HUES64 (cell line): Measurements from ENCODE around the gene MPV17L2.
A peak's percentile ranks its signal among the peaks of the same experiment; 100 is the strongest.
"Not testable (repeated sequence)": the region's sequence is repeated elsewhere in the genome, so short reads cannot be mapped to it uniquely, and the experiment has no call there.

ENCODE experiments used
- H3K27ac ChIP-seq: 2 replicates; pipeline ENCODE4 v1.7.0; 2013; ENCODE audit warnings: low read depth, low read length, inconsistent platforms
- H3K27me3 ChIP-seq: 2 replicates; pipeline ENCODE4 v1.6.1; 2013; ENCODE audit warnings: mild to moderate bottlenecking, low read length; ENCODE audit not compliant: insufficient read depth
- H3K36me3 ChIP-seq: 2 replicates; pipeline ENCODE4 v1.6.1; 2013; ENCODE audit warnings: mild to moderate bottlenecking, low read length; ENCODE audit not compliant: insufficient read depth
- H3K4me1 ChIP-seq: 2 replicates; pipeline ENCODE4 v1.6.1; 2013; ENCODE audit warnings: mild to moderate bottlenecking, low read length, moderate library complexity; ENCODE audit not compliant: insufficient read depth
- H3K4me3 ChIP-seq: 2 replicates; pipeline ENCODE4 v1.5.1; 2013; ENCODE audit warnings: mild to moderate bottlenecking, low read length, moderate library complexity
- H3K9ac ChIP-seq: 2 replicates; pipeline ENCODE4 v1.6.1; 2013; ENCODE audit warnings: mild to moderate bottlenecking, low read depth, low read length
- H3K9me3 ChIP-seq: 2 replicates; pipeline ENCODE4 v1.6.1; 2013; ENCODE audit warnings: low read depth, low read length; ENCODE audit not compliant: insufficient read depth
- WGBS: fragments of 150-250, 120-280 bp; methylation state at CpG from one replicate; pipeline ENCODE4 v1.1.7; 2013; ENCODE audit warnings: missing lambda C conversion rate; 5-methylcytosine and 5-hydroxymethylcytosine counted together

The MPV17L2 gene

DNA sequence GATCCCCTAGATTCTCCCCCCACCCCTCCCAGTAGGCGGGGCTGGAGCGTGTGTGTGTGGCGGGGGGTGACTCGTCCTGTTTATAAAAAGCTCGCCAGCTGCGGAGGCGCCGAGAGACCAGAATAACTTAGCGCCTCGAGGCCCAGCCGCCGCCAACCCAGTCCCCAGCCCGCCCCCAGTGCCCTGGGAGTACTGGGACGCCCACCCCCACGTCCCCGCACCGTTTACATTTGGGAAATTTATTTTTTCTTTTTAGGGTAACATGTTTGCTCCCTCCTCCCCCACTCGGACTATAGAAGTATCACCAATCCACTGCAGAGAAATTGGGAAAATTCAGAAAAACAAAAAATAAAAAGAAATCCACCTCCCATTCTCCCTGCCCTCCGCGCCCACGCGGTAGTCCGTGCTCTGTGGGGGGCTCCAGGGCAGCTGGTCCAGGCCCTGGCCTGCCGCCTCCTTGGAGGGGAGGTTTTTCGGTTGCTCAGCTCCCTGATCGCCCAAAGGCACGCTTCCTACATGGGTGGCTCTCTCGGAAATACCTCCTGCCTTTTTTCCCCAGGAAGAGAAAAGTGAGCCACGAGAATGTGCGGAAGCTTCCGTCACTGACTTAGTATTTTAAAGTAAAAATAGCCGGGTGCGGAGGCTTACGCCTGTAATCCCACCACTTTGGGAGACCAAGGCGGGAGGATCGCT is 12.3 kb downstream of the MPV17L2 start:
- H3K9ac ChIP-seq: peak overlapping the region; percentile 74
- peaks cover 10% of the 10 kb centered on the region; the same call in 1 of the 2 replicates for H3K36me3 ChIP-seq
- peak overlapping the region; percentile 97 for H3K27ac ChIP-seq
- H3K9me3 ChIP-seq: no peaks in the 10 kb centered on the region
- peaks cover 9% of the 10 kb centered on the region; the same call in 1 of the 2 replicates for H3K4me1 ChIP-seq
- peaks cover 7% of the 10 kb centered on the region; the same call in 1 of the 2 replicates for H3K27me3 ChIP-seq
- 13% methylated on average over 29 of the region's 36 CpGs for WGBS
- H3K4me3 ChIP-seq: peak overlapping the region; percentile 72

DNA sequence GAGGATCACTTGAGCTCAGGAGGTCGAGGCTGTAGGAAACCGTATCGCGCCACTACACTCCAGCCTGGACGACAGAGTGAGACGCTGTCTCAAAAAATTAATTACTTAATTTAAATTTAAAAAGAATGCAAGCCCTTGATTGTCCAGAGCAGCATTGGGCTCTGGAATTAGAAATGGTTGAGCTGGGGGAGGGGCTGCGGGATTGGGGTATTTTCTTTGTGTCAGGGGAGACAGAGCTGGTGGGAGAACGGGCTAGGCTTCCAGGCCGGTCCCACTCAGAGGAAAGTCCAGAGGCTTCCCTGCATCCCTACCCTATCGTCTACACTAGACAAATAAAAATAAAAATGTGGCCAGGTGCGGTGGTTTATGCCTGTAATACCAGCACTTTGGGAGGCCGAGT is 13.0 kb downstream of the MPV17L2 start:
- H3K4me3 ChIP-seq: peak overlapping the region; percentile 72
- peaks cover 9% of the 10 kb centered on the region; the same call in 1 of the 2 replicates for H3K4me1 ChIP-seq
- WGBS: 86% methylated on average over 10 of the region's 12 CpGs
- no peaks in the 10 kb centered on the region for H3K9me3 ChIP-seq
- H3K36me3 ChIP-seq: peaks cover 10% of the 10 kb centered on the region; the same call in 1 of the 2 replicates
- peak overlapping the region; percentile 97; the same call in 1 of the 2 replicates for H3K27ac ChIP-seq
- H3K9ac ChIP-seq: peak overlapping the region; percentile 74; the same call in 1 of the 2 replicates
- peaks cover 7% of the 10 kb centered on the region; the same call in 1 of the 2 replicates for H3K27me3 ChIP-seq

DNA sequence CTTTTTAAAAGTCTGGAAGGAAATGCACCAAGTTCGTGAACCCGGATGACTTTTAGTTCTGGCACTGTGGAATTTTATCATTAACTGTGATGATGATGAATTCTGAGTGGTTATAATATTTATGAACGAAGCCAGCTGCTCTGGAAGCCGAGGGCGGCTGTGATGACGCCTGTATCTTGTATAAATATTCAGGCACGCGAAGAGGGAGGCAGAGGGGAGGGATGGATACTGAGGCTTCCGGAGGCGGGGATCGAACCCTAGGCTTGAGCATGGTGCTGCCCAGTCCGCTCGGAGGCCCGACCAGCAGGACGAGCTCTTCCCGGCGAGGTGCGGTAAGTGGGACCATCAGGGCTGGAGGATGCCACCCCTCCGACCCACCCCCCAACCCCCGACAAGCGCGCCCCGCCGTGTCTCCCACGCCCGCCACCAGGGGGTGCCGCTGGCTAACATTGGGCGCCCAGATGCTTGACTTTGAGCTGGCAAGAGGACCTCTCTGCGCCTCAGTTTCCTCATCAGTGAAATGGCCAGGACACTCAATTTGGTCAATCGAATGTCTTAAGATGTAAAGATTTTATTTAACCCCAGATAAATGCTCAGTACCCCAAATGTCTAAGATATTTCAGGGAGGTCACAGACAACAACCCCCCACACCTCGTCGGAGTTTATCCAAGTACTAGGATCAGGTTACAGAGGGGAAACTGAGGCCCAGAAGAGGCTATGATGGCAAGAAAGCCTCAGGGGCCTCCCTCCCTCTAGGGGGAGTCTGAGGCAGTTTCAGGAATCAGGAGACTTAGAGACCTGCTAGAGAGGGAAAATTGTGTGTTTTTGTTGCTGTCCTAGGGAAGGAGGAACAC is 15.3 kb downstream of the MPV17L2 start:
- Histone ChIP-seq H3K36me3 (no peaks in the 10 kb centered on the region), H3K27me3 (peaks cover 2% of the 10 kb centered on the region; the same call in 1 of the 2 replicates), H3K4me3 (no peak overlapping the region), H3K9me3 (no peaks in the 10 kb centered on the region), H3K9ac (no peak overlapping the region), H3K4me1 (peaks cover 9% of the 10 kb centered on the region; the same call in 1 of the 2 replicates), H3K27ac (no peak overlapping the region)
- 44% methylated on average over 30 of the region's 32 CpGs for WGBS

DNA sequence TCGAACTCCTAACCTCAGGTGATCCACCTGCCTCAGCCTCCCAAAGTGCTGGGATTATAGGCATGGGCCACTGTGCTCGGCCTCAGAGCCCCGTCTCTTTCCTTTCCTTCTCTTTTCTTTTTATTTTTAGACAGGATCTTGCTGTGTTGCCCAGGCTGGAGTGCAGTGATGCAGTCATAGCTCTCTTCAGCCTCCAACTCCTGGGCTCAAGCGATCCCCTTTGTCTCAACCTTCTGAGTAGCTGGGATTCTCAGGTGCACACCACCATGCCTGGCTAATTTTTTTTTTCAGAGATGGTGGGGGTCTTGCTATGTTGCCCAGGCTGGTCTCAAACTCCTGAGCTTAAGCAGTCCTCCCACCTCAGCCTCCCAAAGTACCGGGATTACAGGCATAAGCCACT is 16.9 kb downstream of the MPV17L2 start:
- 90% methylated on average over 5 of the region's 5 CpGs for WGBS
- H3K4me3 ChIP-seq, H3K27me3 ChIP-seq: not testable (repeated sequence)

DNA sequence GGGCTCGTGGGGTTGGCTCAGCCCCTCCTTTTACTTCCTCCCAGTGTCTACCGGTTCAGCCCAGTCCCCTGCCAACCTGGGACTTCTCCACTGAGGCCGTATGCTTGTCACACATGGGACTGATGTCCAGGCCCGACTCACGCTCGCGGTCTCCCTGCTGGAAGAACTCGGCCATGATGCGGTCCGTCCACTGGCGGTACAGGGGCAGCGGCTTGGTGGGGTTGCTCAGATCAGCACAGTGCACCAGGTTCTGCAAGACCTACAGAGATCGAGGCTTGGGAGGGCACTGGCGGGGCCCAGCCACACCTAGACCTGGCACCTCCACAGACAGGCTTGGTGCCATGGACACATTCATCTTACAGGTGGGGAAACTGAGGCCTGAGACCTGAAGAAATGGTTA is 18.7 kb downstream of the MPV17L2 start:
- WGBS: 91% methylated on average over 14 of the region's 14 CpGs
- Histone ChIP-seq H3K36me3 (no peaks in the 10 kb centered on the region), H3K9ac (no peak overlapping the region)

More for the DNA sequence above, 16.9 kb downstream of the MPV17L2 start:
- not testable (repeated sequence) for H3K4me1 ChIP-seq, H3K9ac ChIP-seq, H3K36me3 ChIP-seq, H3K9me3 ChIP-seq, H3K27ac ChIP-seq

DNA sequence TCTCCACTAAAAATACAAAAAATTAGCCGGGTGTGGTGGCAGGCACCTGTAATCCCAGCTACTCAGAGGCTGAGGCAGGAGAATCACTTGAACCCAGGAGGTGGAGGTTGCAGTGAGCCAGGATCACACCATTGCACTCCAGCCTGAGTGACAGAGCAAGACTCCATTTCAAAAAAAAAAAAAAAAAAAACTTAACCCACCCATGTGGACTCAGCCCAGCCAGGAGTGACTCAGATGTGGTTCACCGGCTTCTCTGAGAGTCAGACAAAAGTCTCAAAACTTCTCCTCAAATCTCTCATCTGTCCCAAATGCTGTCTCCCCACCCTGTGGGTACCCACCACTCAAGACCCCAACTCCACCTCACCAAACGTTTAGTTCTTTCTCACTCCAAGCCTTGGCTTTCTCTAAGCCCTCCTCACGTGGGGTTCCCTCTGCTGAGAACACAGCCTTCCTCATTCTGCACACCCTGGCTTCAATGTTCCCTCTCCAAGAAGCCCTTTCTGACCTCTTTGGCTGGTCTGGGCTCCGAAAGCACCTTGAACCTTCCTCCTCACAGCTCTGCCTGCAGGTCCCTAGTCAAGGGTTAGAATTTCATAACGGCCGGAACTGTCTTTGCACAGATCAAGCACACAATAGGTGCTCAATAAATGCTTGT is 21.9 kb downstream of the MPV17L2 start:
- Histone ChIP-seq H3K27ac (no peak overlapping the region), H3K9ac (no peak overlapping the region), H3K27me3 (no peaks in the 10 kb centered on the region), H3K9me3 (no peaks in the 10 kb centered on the region), H3K4me1 (no peaks in the 10 kb centered on the region; the same call in 1 of the 2 replicates), H3K4me3 (no peak overlapping the region), H3K36me3 (no peaks in the 10 kb centered on the region)
- WGBS: 79% methylated on average over 7 of the region's 7 CpGs

More for the DNA sequence above, 18.7 kb downstream of the MPV17L2 start:
- no peaks in the 10 kb centered on the region for H3K9me3 ChIP-seq
- H3K27me3 ChIP-seq: no peaks in the 10 kb centered on the region
- H3K27ac ChIP-seq: no peak overlapping the region
- H3K4me1 ChIP-seq: 0 out of 2 replicates have a peak, but pooled peaks cover 3% of the 10 kb centered on the region
- no peak overlapping the region for H3K4me3 ChIP-seq

DNA sequence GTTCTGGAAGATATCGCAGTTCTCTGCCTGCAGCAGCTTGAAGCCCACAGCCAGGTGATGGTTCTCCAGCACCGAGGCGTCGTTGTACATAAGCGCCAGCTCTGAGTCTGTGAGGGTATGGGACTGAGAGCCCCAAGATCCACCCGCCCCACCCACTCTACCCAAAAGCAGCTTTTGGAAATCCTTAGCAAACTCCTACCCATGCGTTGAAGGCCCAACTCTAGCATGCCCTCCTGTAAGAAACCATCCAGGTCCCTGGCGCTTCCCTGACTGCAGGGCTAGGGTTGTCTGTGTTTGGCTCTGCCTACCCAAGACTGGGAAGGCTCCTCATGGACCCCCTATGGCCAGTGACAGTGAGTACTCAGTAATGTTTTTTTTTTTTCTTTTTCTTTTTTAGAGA is 23.8 kb downstream of the MPV17L2 start:
- Histone ChIP-seq H3K4me1 (no peaks in the 10 kb centered on the region; the same call in 1 of the 2 replicates), H3K36me3 (no peaks in the 10 kb centered on the region), H3K27ac (no peak overlapping the region), H3K4me3 (no peak overlapping the region), H3K9ac (no peak overlapping the region), H3K27me3 (no peaks in the 10 kb centered on the region), H3K9me3 (no peaks in the 10 kb centered on the region)
- WGBS: 92% methylated on average over 8 of the region's 8 CpGs

DNA sequence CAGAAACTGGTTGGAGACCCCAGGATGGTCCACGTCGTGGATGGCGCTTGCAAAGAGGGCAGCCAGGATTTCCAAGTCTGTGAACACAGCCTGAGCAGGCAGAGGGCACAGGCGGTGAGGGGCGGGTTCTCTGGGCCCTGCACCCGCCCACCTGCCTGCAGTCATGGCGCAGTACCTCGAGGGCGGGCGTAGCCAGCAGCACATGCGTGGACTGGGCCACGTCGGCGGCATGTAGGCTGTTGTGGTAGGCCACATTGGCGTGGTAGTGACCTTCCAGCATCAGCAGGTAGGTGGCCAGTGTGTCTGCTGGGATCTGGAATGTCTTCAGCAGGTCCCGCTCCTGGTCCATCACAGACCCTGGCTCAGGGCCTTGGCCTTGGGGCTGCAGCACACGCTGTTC is 25.1 kb downstream of the MPV17L2 start:
- H3K27ac ChIP-seq: no peak overlapping the region
- H3K4me3 ChIP-seq: no peak overlapping the region
- no peaks in the 10 kb centered on the region for H3K27me3 ChIP-seq
- no peak overlapping the region for H3K9ac ChIP-seq
- no peaks in the 10 kb centered on the region for H3K36me3 ChIP-seq
- WGBS: 91% methylated on average over 17 of the region's 17 CpGs
- H3K4me1 ChIP-seq: no peaks in the 10 kb centered on the region; the same call in 1 of the 2 replicates
- no peaks in the 10 kb centered on the region for H3K9me3 ChIP-seq

DNA sequence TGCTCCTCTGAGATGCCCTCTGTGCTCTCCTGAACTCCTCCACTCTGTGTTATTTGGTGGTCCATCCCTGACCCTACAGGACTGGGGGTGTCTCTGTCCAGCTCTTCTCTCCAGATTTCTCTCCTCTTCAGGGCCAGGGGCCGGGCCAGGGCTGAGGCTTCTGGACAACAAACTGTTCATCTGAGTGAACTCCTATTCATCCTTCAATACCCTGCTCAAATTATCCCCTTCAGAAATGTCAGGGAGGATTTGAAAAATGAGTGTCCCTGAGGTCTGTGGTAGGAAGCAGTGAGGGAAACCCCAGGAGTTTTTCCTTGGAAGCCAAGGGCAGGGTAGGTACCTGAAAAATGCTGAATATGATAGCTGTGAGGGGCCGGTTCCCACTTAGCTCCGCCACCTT is 25.6 kb downstream of the MPV17L2 start:
- Histone ChIP-seq H3K27ac (no peak overlapping the region), H3K36me3 (no peaks in the 10 kb centered on the region), H3K9me3 (no peaks in the 10 kb centered on the region), H3K27me3 (no peaks in the 10 kb centered on the region), H3K4me1 (no peaks in the 10 kb centered on the region; the same call in 1 of the 2 replicates), H3K4me3 (no peak overlapping the region), H3K9ac (no peak overlapping the region)
- 92% methylated on average over 2 of the region's 3 CpGs for WGBS

DNA sequence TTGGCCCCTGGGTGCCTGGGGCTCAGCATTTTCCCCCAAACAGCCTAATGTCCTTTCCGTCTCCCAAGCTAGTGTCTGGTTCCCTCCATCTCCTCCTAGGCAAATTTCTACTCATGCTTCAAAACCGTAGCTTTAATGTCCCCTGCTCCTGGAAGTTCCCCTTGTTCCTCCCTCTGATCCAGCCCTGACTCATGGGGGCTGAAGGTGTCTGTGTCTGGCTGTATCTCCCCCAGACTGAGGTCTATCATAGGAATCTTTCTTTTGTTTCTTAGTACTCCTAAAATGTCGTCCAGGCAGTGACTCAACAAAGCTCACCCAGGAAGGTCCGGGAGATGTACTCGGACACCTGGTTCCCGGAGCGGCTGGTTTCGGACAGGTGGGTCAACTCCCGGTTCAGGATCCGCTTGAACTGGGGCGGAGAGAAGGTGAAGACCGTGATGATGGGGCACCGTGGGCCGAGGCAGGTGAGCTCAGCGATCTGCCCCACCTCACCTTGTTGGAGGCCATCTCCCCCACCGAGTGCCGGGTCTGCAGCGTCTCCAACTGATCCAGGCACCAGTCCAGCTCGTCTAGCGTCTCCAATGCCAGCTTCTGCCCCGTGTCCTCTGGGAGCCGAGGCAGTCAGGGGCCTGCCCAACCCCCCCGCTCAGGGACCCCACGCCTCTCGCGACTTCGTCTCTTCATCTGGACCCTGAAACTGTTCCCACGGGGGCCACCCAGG is 27.1 kb downstream of the MPV17L2 start:
- no peaks in the 10 kb centered on the region; the same call in 1 of the 2 replicates for H3K4me1 ChIP-seq
- no peaks in the 10 kb centered on the region for H3K36me3 ChIP-seq
- H3K27ac ChIP-seq: no peak overlapping the region
- WGBS: 86% methylated on average over 28 of the region's 28 CpGs
- H3K4me3 ChIP-seq: peak overlapping the region; percentile 43; the same call in 1 of the 2 replicates
- peaks cover 5% of the 10 kb centered on the region for H3K27me3 ChIP-seq
- no peak overlapping the region for H3K9ac ChIP-seq
- no peaks in the 10 kb centered on the region for H3K9me3 ChIP-seq
